Measurements from ENCODE around the gene MRPL53. TPM values are rescaled to one million over a fixed set of nuclear protein-coding genes. Genes with fewer than 3 reads are reported as not detected.

Gene MRPL53
- total and polyA plus RNA-seq, 2 of the 13 experiments (the other 11 are each of a cell fraction or from before 2014, with no cell fraction given), result 34.3 to 51.9 TPM

GRCh38 chr2:74513605-74514367 lies 41.3 kb upstream of the MRPL53 start (continued):
- TF ChIP-seq ZNF589 (CRISPR knock-in tag; conservative IDR thresholded peaks at IDR 0.05) (0 out of 2 replicates have a peak, but pooled peaks have one; percentile 35), SP2 (CRISPR knock-in tag; IDR thresholded peaks at IDR 0.05) (no peak), ZNF256 (CRISPR knock-in tag; conservative IDR thresholded peaks at IDR 0.05) (0 out of 2 replicates have a peak, but pooled peaks have one; percentile 10), SP5 (CRISPR knock-in tag; IDR thresholded peaks at IDR 0.05; ENCODE audit: borderline replicate concordance, low read depth) (no peak), KLF15 (CRISPR knock-in tag; IDR thresholded peaks at IDR 0.05; ENCODE audit: borderline replicate concordance) (no peak), TEF (CRISPR knock-in tag; IDR thresholded peaks at IDR 0.05) (no peak), ZNF232 (CRISPR knock-in tag; IDR thresholded peaks at IDR 0.05; ENCODE audit: borderline replicate concordance) (no peak), ZNF382 (CRISPR knock-in tag; IDR thresholded peaks at IDR 0.05; ENCODE audit: borderline replicate concordance) (no peak), ZNF513 (CRISPR knock-in tag; conservative IDR thresholded peaks at IDR 0.05) (no peak), HNRNPLL (IDR thresholded peaks at IDR 0.05; ENCODE audit: low read depth, low read length, poor library complexity, severe bottlenecking) (peak; percentile 1), BCL3 (CRISPR knock-in tag; IDR thresholded peaks at IDR 0.05) (no peak), ZNF839 (CRISPR knock-in tag; IDR thresholded peaks at IDR 0.05; ENCODE audit: borderline replicate concordance) (no peak), ZNF225 (CRISPR knock-in tag; IDR thresholded peaks at IDR 0.05) (0 out of 2 replicates have a peak, but pooled peaks have one; percentile 10), NFKB2 (CRISPR knock-in tag; IDR thresholded peaks at IDR 0.05; ENCODE audit: borderline replicate concordance) (no peak), GZF1 (CRISPR knock-in tag; IDR thresholded peaks at IDR 0.05) (0 out of 2 replicates have a peak, but pooled peaks have one; percentile 27), GFI1 (CRISPR knock-in tag; IDR thresholded peaks at IDR 0.05; ENCODE audit: borderline replicate concordance) (no peak), NR1H2 (CRISPR knock-in tag; IDR thresholded peaks at IDR 0.05; ENCODE audit: borderline replicate concordance, low read depth) (no peak), PCBP1 (IDR thresholded peaks at IDR 0.05; ENCODE audit: borderline replicate concordance, low read depth, low read length) (0 out of 2 replicates have a peak, but pooled peaks have one; percentile 32), SRSF9 (IDR thresholded peaks at IDR 0.05; ENCODE audit: borderline replicate concordance, insufficient read depth, low read depth, low read length, poor library complexity, severe bottlenecking) (no peak), BORCS8-MEF2B (CRISPR knock-in tag; IDR thresholded peaks at IDR 0.05) (no peak), ZFP90 (CRISPR knock-in tag; IDR thresholded peaks at IDR 0.05; ENCODE audit: borderline replicate concordance) (no peak), TBX2 (CRISPR knock-in tag; IDR thresholded peaks at IDR 0.05; ENCODE audit: borderline replicate concordance) (peak; percentile 41; the same call in 1 of the 2 replicates), CSRNP1 (CRISPR knock-in tag; IDR thresholded peaks at IDR 0.05) (no peak), ZNF24 (IDR thresholded peaks at IDR 0.05) (no peak)

Measured in HepG2 (cell line).